ENCODE results near the gene NOL6. TPM values are rescaled to one million over a fixed set of nuclear protein-coding genes. Genes with fewer than 3 reads are reported as not detected.
A peak's percentile ranks its signal among the peaks of the same experiment; 100 is the strongest.

NOL6 gene
- polyA plus RNA-seq, 1 experiment: 39.4 TPM

GRCh38 chr9:33446946-33447798, 26.6 kb downstream of the NOL6 start, which contains the start of gene AQP3:
TSS of gene AQP3 (minus strand) at chr9:33447593. CDS start at chr9:33447530, 63 bp downstream.
- Histone ChIP-seq H3K4me3 (ENCODE audit: low read depth, low read length) (peak within 1 kb of the TSS; percentile 30), H3K36me3 (ENCODE audit: control insufficient read depth, insufficient read depth, low read length) (no peaks in the 10 kb centered on the region), H3K27me3 (ENCODE audit: control insufficient read depth, insufficient read depth, low read length) (peaks cover 4% of the 10 kb centered on the region; the same call in 1 of the 2 replicates)
- TF ChIP-seq CTCF (IDR thresholded peaks at IDR 0.05; ENCODE audit: insufficient read depth, low read depth, low read length): no peak
- POLR2A ChIA-PET: interaction anchor here (0.6 kb wide), 2 partner anchors 42 to 1000 kb away, joined by 4 read pairs; no protein-coding TSS in a partner anchor
- CTCF ChIA-PET: interaction anchor here (0.6 to 3.3 kb wide), 6 partner anchors 19 to 161 kb away, joined by 3 to 16 read pairs (median 6); no protein-coding TSS in a partner anchor
- DNase-seq (ENCODE audit: low read depth): no peak

GRCh38 chr9:33446240-33446945, 27.3 kb downstream of the NOL6 start:
- DNase-seq (ENCODE audit: low read depth): no peak
- Histone ChIP-seq H3K36me3 (ENCODE audit: control insufficient read depth, insufficient read depth, low read length) (no peaks in the 10 kb centered on the region), H3K4me3 (ENCODE audit: low read depth, low read length) (no peak overlapping the region), H3K27me3 (ENCODE audit: control insufficient read depth, insufficient read depth, low read length) (peaks cover 4% of the 10 kb centered on the region; the same call in 1 of the 2 replicates)
- TF ChIP-seq CTCF (IDR thresholded peaks at IDR 0.05; ENCODE audit: insufficient read depth, low read depth, low read length): no peak
- POLR2A ChIA-PET: no interaction called here
- CTCF ChIA-PET: interaction anchor here (1.0 to 2.0 kb wide), 2 partner anchors 20 to 72 kb away, joined by 3 to 7 read pairs; no protein-coding TSS in a partner anchor

- H3K36me3 ChIP-seq (ENCODE audit: control insufficient read depth, insufficient read depth, low read length): no peaks in the 10 kb centered on the region
- ChIA-PET CTCF (interaction anchor here (0.6 kb wide), 1 partner anchor 16 kb away, joined by 3 read pairs; no protein-coding TSS in a partner anchor), POLR2A (no interaction called here)
- no peak for DNase-seq (ENCODE audit: low read depth)
- no peak overlapping the region for H3K4me3 ChIP-seq (ENCODE audit: low read depth, low read length)
- no peak for TF ChIP-seq CTCF (IDR thresholded peaks at IDR 0.05; ENCODE audit: insufficient read depth, low read depth, low read length)
- peaks cover 5% of the 10 kb centered on the region; the same call in 1 of the 2 replicates for H3K27me3 ChIP-seq (ENCODE audit: control insufficient read depth, insufficient read depth, low read length)
Observed at GRCh38 chr9:33445389-33446239, 28.1 kb downstream of the NOL6 start.

- no peak for TF ChIP-seq CTCF (IDR thresholded peaks at IDR 0.05; ENCODE audit: insufficient read depth, low read depth, low read length)
- ChIA-PET POLR2A (no interaction called here), CTCF (interaction anchor here (7.4 kb wide), 1 partner anchor 8 kb away, joined by 57 read pairs; no protein-coding TSS in a partner anchor)
- DNase-seq (ENCODE audit: low read depth): no peak
- peaks cover 12% of the 10 kb centered on the region for H3K27me3 ChIP-seq (ENCODE audit: control insufficient read depth, insufficient read depth, low read length)
- H3K4me3 ChIP-seq (ENCODE audit: low read depth, low read length): no peak overlapping the region
- no peaks in the 10 kb centered on the region for H3K36me3 ChIP-seq (ENCODE audit: control insufficient read depth, insufficient read depth, low read length)
Observed at GRCh38 chr9:33443464-33444154, 30.1 kb downstream of the NOL6 start.

All from BJ (cell line).